SK-MEL-5 (cell line): Measurements from ENCODE around the gene CDKAL1. TPM values are rescaled to one million over a fixed set of nuclear protein-coding genes. Genes with fewer than 3 reads are reported as not detected.

ENCODE experiments used
- DNase-seq: peaks from one replicate; pipeline ENCODE4 v3.0.0-alpha.2; 2016; ENCODE audit warnings: low read depth, low spot score
- in situ Hi-C: cut with HindIII; loops from 2 replicates; pipeline ENCODE4 v1.10.0; 2016; ENCODE audit warnings: low sequenced_read_pairs, high pct_unique_total_duplicates, low pct_unique_long_range_greater_than_20kb
- total RNA-seq: library from RNA; depleted of rRNA; stranded (reverse); fragments of >200 nt; shearing (Covaris generic); gene quantifications from 2 replicates; pipeline ENCODE4 v1.2.3, GENCODE V29; 2014

CDKAL1 gene
- total RNA-seq, 1 experiment from 2014 or later, result 32.7 TPM

GRCh38 chr6:20841806-20842205 lies 307.5 kb downstream of the CDKAL1 start:
- in situ Hi-C loops, result no loop called here
- DNase-seq, result peak; percentile 77

GRCh38 chr6:20845592-20845991 lies 311.3 kb downstream of the CDKAL1 start:
- in situ Hi-C loops, result no loop called here
- DNase-seq, result no peak

- in situ Hi-C loops, result no loop called here
- DNase-seq, result no peak
Measured at GRCh38 chr6:20846602-20847028, 312.4 kb downstream of the CDKAL1 start.

GRCh38 chr6:20847904-20848303 lies 313.6 kb downstream of the CDKAL1 start:
- in situ Hi-C loops, result no loop called here

GRCh38 chr6:20850686-20851416 lies 316.6 kb downstream of the CDKAL1 start:
- DNase-seq, result no peak
- in situ Hi-C loops, result no loop called here

More at GRCh38 chr6:20847904-20848303, 313.6 kb downstream of the CDKAL1 start:
- no peak for DNase-seq

- DNase-seq, result no peak
- in situ Hi-C loops, result no loop called here
Measured at GRCh38 chr6:20851795-20852194, 317.5 kb downstream of the CDKAL1 start.

GRCh38 chr6:20853828-20854227 lies 319.6 kb downstream of the CDKAL1 start:
- no peak for DNase-seq
- in situ Hi-C loops, result no loop called here

GRCh38 chr6:20856681-20857288 lies 322.5 kb downstream of the CDKAL1 start:
- no peak for DNase-seq
- in situ Hi-C loops, result no loop called here

GRCh38 chr6:20861481-20861880 lies 327.2 kb downstream of the CDKAL1 start:
- no peak for DNase-seq
- in situ Hi-C loops, result no loop called here

GRCh38 chr6:20866036-20866435 lies 331.8 kb downstream of the CDKAL1 start:
- in situ Hi-C loops, result no loop called here
- DNase-seq, result no peak

- in situ Hi-C loops, result no loop called here
Measured at GRCh38 chr6:20866935-20867703, 332.9 kb downstream of the CDKAL1 start.

GRCh38 chr6:20868397-20869096 lies 334.3 kb downstream of the CDKAL1 start:
- DNase-seq, result no peak
- in situ Hi-C loops, result no loop called here

More at GRCh38 chr6:20866935-20867703, 332.9 kb downstream of the CDKAL1 start:
- no peak for DNase-seq

GRCh38 chr6:20870021-20870420 lies 335.8 kb downstream of the CDKAL1 start:
- DNase-seq, result no peak

GRCh38 chr6:20870493-20870892 lies 336.2 kb downstream of the CDKAL1 start:
- in situ Hi-C loops, result no loop called here
- no peak for DNase-seq

More at GRCh38 chr6:20870021-20870420, 335.8 kb downstream of the CDKAL1 start:
- in situ Hi-C loops, result no loop called here

- peak; percentile 56 for DNase-seq
- in situ Hi-C loops, result no loop called here
Measured at GRCh38 chr6:20873425-20874190, 339.4 kb downstream of the CDKAL1 start.

- in situ Hi-C loops, result no loop called here
- DNase-seq, result peak; percentile 75
Measured at GRCh38 chr6:20875369-20875963, 341.2 kb downstream of the CDKAL1 start.

GRCh38 chr6:20876036-20876435 lies 341.8 kb downstream of the CDKAL1 start:
- in situ Hi-C loops, result no loop called here
- no peak for DNase-seq
